ENCODE results near the gene HMGN1.

Gene HMGN1

GRCh38 chr21:39334611-39335010, 14.3 kb downstream of the HMGN1 start:
- TF ChIP-seq, protein P1, sequence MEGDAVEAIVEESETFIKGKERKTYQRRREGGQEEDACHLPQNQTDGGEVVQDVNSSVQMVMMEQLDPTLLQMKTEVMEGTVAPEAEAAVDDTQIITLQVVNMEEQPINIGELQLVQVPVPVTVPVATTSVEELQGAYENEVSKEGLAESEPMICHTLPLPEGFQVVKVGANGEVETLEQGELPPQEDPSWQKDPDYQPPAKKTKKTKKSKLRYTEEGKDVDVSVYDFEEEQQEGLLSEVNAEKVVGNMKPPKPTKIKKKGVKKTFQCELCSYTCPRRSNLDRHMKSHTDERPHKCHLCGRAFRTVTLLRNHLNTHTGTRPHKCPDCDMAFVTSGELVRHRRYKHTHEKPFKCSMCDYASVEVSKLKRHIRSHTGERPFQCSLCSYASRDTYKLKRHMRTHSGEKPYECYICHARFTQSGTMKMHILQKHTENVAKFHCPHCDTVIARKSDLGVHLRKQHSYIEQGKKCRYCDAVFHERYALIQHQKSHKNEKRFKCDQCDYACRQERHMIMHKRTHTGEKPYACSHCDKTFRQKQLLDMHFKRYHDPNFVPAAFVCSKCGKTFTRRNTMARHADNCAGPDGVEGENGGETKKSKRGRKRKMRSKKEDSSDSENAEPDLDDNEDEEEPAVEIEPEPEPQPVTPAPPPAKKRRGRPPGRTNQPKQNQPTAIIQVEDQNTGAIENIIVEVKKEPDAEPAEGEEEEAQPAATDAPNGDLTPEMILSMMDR (IDR thresholded peaks at IDR 0.05; ENCODE audit: control insufficient read depth, insufficient read depth, low read depth, low read length, missing control alignments) = no peak
- DNase-seq (ENCODE audit: low read depth) = no peak

GRCh38 chr21:39332175-39332574, 16.7 kb downstream of the HMGN1 start:
- TF ChIP-seq, protein P1 (IDR thresholded peaks at IDR 0.05; ENCODE audit: control insufficient read depth, insufficient read depth, low read depth, low read length, missing control alignments) = no peak
- H3K4me3 ChIP-seq (ENCODE audit: control insufficient read depth, low read depth, low read length) = no peak overlapping the region
- no peak for DNase-seq (ENCODE audit: low read depth)

More at GRCh38 chr21:39334611-39335010, 14.3 kb downstream of the HMGN1 start:
- H3K4me3 ChIP-seq (ENCODE audit: control insufficient read depth, low read depth, low read length) = no peak overlapping the region

- no peak overlapping the region for H3K4me3 ChIP-seq (ENCODE audit: control insufficient read depth, low read depth, low read length)
- DNase-seq (ENCODE audit: low read depth) = no peak
- TF ChIP-seq, protein P1 (IDR thresholded peaks at IDR 0.05; ENCODE audit: control insufficient read depth, insufficient read depth, low read depth, low read length, missing control alignments) = no peak
These were observed 18.9 kb downstream of the HMGN1 start for GRCh38 chr21:39330001-39330400.

DNA sequence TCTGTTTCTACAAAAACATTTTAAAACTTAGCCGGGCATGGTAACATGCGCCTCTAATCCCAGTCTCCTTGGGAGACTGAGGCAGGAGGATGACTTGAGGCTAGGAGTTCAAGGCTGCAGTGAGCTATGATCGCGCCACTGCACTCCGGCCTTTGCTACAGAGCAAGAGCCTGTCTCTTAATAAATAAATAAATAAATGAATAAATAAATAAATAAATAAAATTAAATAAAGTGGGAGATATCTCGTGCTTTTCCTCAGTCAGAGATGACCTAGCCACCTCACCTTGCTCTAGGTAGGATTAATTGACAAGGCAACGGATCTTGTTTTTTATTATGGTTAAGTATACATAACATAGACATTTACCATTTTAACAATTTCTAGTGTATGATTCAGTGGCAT, 21.2 kb downstream of the HMGN1 start:
- TF ChIP-seq, protein P1 (IDR thresholded peaks at IDR 0.05; ENCODE audit: control insufficient read depth, insufficient read depth, low read depth, low read length, missing control alignments) = no peak
- no peak for DNase-seq (ENCODE audit: low read depth)
- H3K4me3 ChIP-seq (ENCODE audit: control insufficient read depth, low read depth, low read length) = no peak overlapping the region

- H3K4me3 ChIP-seq (ENCODE audit: control insufficient read depth, low read depth, low read length) = no peak overlapping the region
- TF ChIP-seq, protein P1 (IDR thresholded peaks at IDR 0.05; ENCODE audit: control insufficient read depth, insufficient read depth, low read depth, low read length, missing control alignments) = no peak
- DNase-seq (ENCODE audit: low read depth) = no peak
These were observed 22.1 kb downstream of the HMGN1 start for GRCh38 chr21:39326607-39327307.

GRCh38 chr21:39325458-39325857, 23.4 kb downstream of the HMGN1 start:
- H3K4me3 ChIP-seq (ENCODE audit: control insufficient read depth, low read depth, low read length) = no peak overlapping the region
- DNase-seq (ENCODE audit: low read depth) = no peak
- TF ChIP-seq, protein P1 (IDR thresholded peaks at IDR 0.05; ENCODE audit: control insufficient read depth, insufficient read depth, low read depth, low read length, missing control alignments) = no peak

All from AG09309 (cell line).